K562 (cell line): ENCODE measurements around the gene ITGA2B. TPM values are rescaled to one million over a fixed set of nuclear protein-coding genes. Genes with fewer than 3 reads are reported as not detected.

Experiments used
- ATF3 ChIP-seq, 2 experiments: fragments of 450-650 bp in 1 of 2; sonication (generic) in 1 of 2; formaldehyde crosslinking in 1 of 2; IDR thresholded peaks in 1 of 2; conservative IDR thresholded peaks in 1 of 2; 2 replicates each; pipeline versions ENCODE4 v1.6.1 to v1.8.1; 2016 to 2023; ENCODE audit warnings: mild to moderate bottlenecking in 2 of 2, moderate library complexity in 2 of 2, inconsistent platforms in 1 of 2, missing genetic modification reagents in 1 of 2
- CHD1 ChIP-seq: fragments of 200-600 bp; sonication (generic); IDR thresholded peaks from one replicate; pipeline ENCODE4 v1.6.1; 2012; ENCODE audit warnings: mild to moderate bottlenecking, moderate library complexity, low read length, inconsistent platforms
- CHD7 ChIP-seq: fragments of 200-600 bp; sonication (generic); IDR thresholded peaks from one replicate; pipeline ENCODE4 v1.6.1; 2012; ENCODE audit warnings: mild to moderate bottlenecking, low read depth, low read length, inconsistent platforms
- GATA2 ChIP-seq: sonication (generic); formaldehyde crosslinking; IDR thresholded peaks from 2 replicates; pipeline ENCODE4 v1.4.0; 2020; ENCODE audit warnings: mild to moderate bottlenecking, missing genetic modification reagents
- PCBP2 ChIP-seq: fragments of 200-400 bp; formaldehyde crosslinking; IDR thresholded peaks from 2 replicates; pipeline ENCODE4 v1.6.1; 2018; ENCODE audit warnings: low read length, low read depth, mild to moderate bottlenecking, moderate library complexity; ENCODE audit not compliant: poor library complexity, severe bottlenecking
- PHTF2 ChIP-seq: fragments of 250-450 bp; sonication (Bioruptor Pico); IDR thresholded peaks from 2 replicates; pipeline ENCODE4 v1.5.0; 2021; ENCODE audit warnings: mild to moderate bottlenecking
- SRSF3 ChIP-seq: fragments of 200-400 bp; formaldehyde crosslinking; IDR thresholded peaks from 2 replicates; pipeline ENCODE4 v1.6.1; 2016; ENCODE audit warnings: mild to moderate bottlenecking, low read length, moderate library complexity; ENCODE audit not compliant: insufficient read depth
- THAP12 ChIP-seq: fragments of 250-450 bp; sonication (Bioruptor Pico); IDR thresholded peaks from 2 replicates; pipeline ENCODE4 v1.9.0; 2021; ENCODE audit warnings: mild to moderate bottlenecking, inconsistent platforms
- YBX1 ChIP-seq: fragments of 450-650 bp; IDR thresholded peaks from 2 replicates; pipeline ENCODE4 v1.7.1; 2016; ENCODE audit warnings: mild to moderate bottlenecking
- ZFX ChIP-seq: sonication (generic); formaldehyde crosslinking; IDR thresholded peaks from 2 replicates; pipeline ENCODE4 v1.8.0; 2022; ENCODE audit warnings: mild to moderate bottlenecking, missing genetic modification reagents, moderate library complexity
- ZNF146 ChIP-seq: IDR thresholded peaks from one replicate; pipeline ENCODE4 v1.6.1; 2018; ENCODE audit warnings: missing compliant biosample characterization; ENCODE audit not compliant: unreplicated experiment
- ZNF263 ChIP-seq: sonication (generic); formaldehyde crosslinking; IDR thresholded peaks from 2 replicates; pipeline ENCODE4 v1.8.0; 2022; ENCODE audit warnings: mild to moderate bottlenecking, missing genetic modification reagents, borderline replicate concordance
- ZSCAN29 ChIP-seq: fragments of 450-650 bp; IDR thresholded peaks from 2 replicates; pipeline ENCODE4 v1.6.1; 2017
- polyA plus RNA-seq, 8 experiments: library from polyadenylated mRNA; depleted of rRNA in 4 of 8; stranded (reverse) in 5 of 8; unstranded in 3 of 8; fragments of >200 nt; fragmentation: Nextera tagmentation in 2 of 8; fragmentation: Illumina TruSeq in 1 of 8; extraction: Ambion mirVana in 2 of 8; extraction: Trizol in 1 of 8; gene quantifications; 2 replicates each; pipeline versions ENCODE4 v1.2.1 to v1.2.3, GENCODE V29; 2011 to 2014; ENCODE audit warnings: inconsistent platforms in 1 of 8, missing spikeins in 1 of 8
- total RNA-seq, 7 experiments: library from RNA; depleted of rRNA in 6 of 7; stranded (reverse); fragments of >200 nt in 6 of 7; fragmentation: Illumina TruSeq in 2 of 7; extraction: Trizol in 2 of 7; gene quantifications; 2 replicates each; pipeline versions ENCODE4 v1.2.1 to v1.2.3, GENCODE V29; 2011 to 2021; ENCODE audit warnings: low replicate concordance in 1 of 7

ITGA2B gene
- total and polyA plus RNA-seq, 9 of the 15 experiments (the other 6 are each of a cell fraction or from before 2014, with no cell fraction given) = 1.1 to 26.4 (median 5.6) TPM

GRCh38 chr17:44324571-44325275 lies 64.7 kb downstream of the ITGA2B start, which contains the start of gene SLC25A39 (continued):
- TF ChIP-seq CHD7 = no peak
- peak; percentile 3 for TF ChIP-seq CHD1
- peak; percentile 77 for TF ChIP-seq THAP12 (CRISPR knock-in tag)
- no peak for TF ChIP-seq ATF3 (IDR thresholded peaks at IDR 0.05)
- no peak for TF ChIP-seq ATF3 (CRISPR knock-in tag; conservative IDR thresholded peaks at IDR 0.05)
- TF ChIP-seq ZNF146 (CRISPR knock-in tag) = no peak
- no peak; the same call in 1 of the 2 replicates for TF ChIP-seq ZNF263 (CRISPR knock-in tag)
- no peak for TF ChIP-seq GATA2 (CRISPR knock-in tag)
- no peak for TF ChIP-seq YBX1
- TF ChIP-seq SRSF3 = no peak
- TF ChIP-seq PHTF2 = no peak
- TF ChIP-seq ZSCAN29 = no peak
- no peak for TF ChIP-seq PCBP2
- peak; percentile 59; the same call in 1 of the 2 replicates for TF ChIP-seq ZFX
